Small intestine (tissue), 7 donors: Measurements from ENCODE around the gene CHST7. TPM values are rescaled to one million over a fixed set of nuclear protein-coding genes. Genes with fewer than 3 reads are reported as not detected.

Experiments
- DNase-seq, 2 donors: peaks; one replicate each; pipeline versions ENCODE4 v3.0.0 to v3.0.0-alpha.2; 2013
- FAIRE-seq: peaks from 2 replicates; lab custom pipeline; 2012; peaks lifted over from hg19 to GRCh38; lab: Jason Lieb, UNC
- H3K27ac ChIP-seq, 3 donors: one replicate each; pipeline ENCODE4 v1.5.1; 2013; ENCODE audit warnings: low read length in 2 of 3, mild to moderate bottlenecking in 2 of 3, control low read depth in 1 of 3, inconsistent platforms in 1 of 3, low read depth in 1 of 3, moderate library complexity in 1 of 3
- H3K27me3 ChIP-seq, 3 donors: one replicate each; pipeline ENCODE4 v1.6.1; 2013; ENCODE audit warnings: low read length in 3 of 3, inconsistent platforms in 1 of 3; ENCODE audit not compliant: control insufficient read depth in 3 of 3, insufficient read depth in 3 of 3
- H3K36me3 ChIP-seq, 3 donors: one replicate each; pipeline ENCODE4 v1.6.1; 2013; ENCODE audit warnings: low read length in 3 of 3, inconsistent platforms in 1 of 3, low read depth in 1 of 3, mild to moderate bottlenecking in 1 of 3, moderate library complexity in 1 of 3; ENCODE audit not compliant: control insufficient read depth in 3 of 3, insufficient read depth in 2 of 3
- H3K4me1 ChIP-seq, 3 donors: one replicate each; pipeline ENCODE4 v1.6.1; 2013; ENCODE audit warnings: low read length in 2 of 3, inconsistent platforms in 1 of 3, low read depth in 1 of 3, mild to moderate bottlenecking in 1 of 3, moderate library complexity in 1 of 3; ENCODE audit not compliant: control insufficient read depth in 3 of 3, insufficient read depth in 2 of 3
- H3K4me3 ChIP-seq, 3 donors: one replicate each; pipeline ENCODE4 v1.5.1; 2013; ENCODE audit warnings: low read length in 3 of 3, control low read depth in 1 of 3, inconsistent platforms in 1 of 3, low read depth in 1 of 3, mild to moderate bottlenecking in 1 of 3, moderate library complexity in 1 of 3
- H3K9me3 ChIP-seq, 2 donors: one replicate each; pipeline ENCODE4 v1.6.1; 2013; ENCODE audit warnings: low read depth in 1 of 2, low read length in 1 of 2; ENCODE audit not compliant: control insufficient read depth in 2 of 2, insufficient read depth in 1 of 2
- WGBS, 3 donors: extraction: QIAGEN DNeasy Blood & Tissue Kit; methylation state at CpG; one replicate each; pipeline ENCODE4 v1.1.7; 2013; 5-methylcytosine and 5-hydroxymethylcytosine counted together
- polyA plus RNA-seq, 4 donors: library from polyadenylated mRNA; stranded (reverse) in 3 of 4; unstranded in 1 of 4; fragments of 200-250 nt in 3 of 4; fragments of 120-200 nt in 1 of 4; gene quantifications; one replicate each; pipeline versions ENCODE4 v1.2.1 to v1.2.3, GENCODE V29; 2013
- donor health status: healthy with polysubstance abuse.
- donor health status: control.
- donor health status: control.
- donor health status: Bipolar disorder and iron deficiency.
- donor health status: healthy.

The CHST7 gene
- polyA plus RNA-seq, 4 donors, result 0.54 to 3.8 (median 1.1) TPM; not detected in 1

- H3K9me3 ChIP-seq, result no peaks in the 10 kb centered on the region
- DNase-seq (no peak), FAIRE-seq (no peak)
- H3K4me1 ChIP-seq, result no peaks in the 10 kb centered on the region
- 61 to 80% (median 77%) methylated on average over 6 of the region's 6 CpGs for WGBS, 3 donors
- no peaks in the 10 kb centered on the region for H3K27me3 ChIP-seq
- H3K27ac ChIP-seq, result peak overlapping the region in 1 of 3 donors; percentile 66
- no peak overlapping the region for H3K4me3 ChIP-seq
- no peaks in the 10 kb centered on the region for H3K36me3 ChIP-seq
Observed at GRCh38 chrX:46601283-46601682, 27.7 kb downstream of the CHST7 start.

- 83 to 93% (median 83%) methylated on average over 6 of the region's 6 CpGs for WGBS, 3 donors
- no peaks in the 10 kb centered on the region for H3K36me3 ChIP-seq
- H3K4me1 ChIP-seq, result no peaks in the 10 kb centered on the region
- no peaks in the 10 kb centered on the region for H3K9me3 ChIP-seq
- no peak overlapping the region for H3K4me3 ChIP-seq
- no peaks in the 10 kb centered on the region for H3K27me3 ChIP-seq
- DNase-seq, result no peak
- FAIRE-seq, result no peak
- H3K27ac ChIP-seq, result no peak overlapping the region
Observed at GRCh38 chrX:46602468-46603102, 29.0 kb downstream of the CHST7 start.

- FAIRE-seq (no peak), DNase-seq (no peak)
- 70 to 92% (median 91%) methylated on average over 9 to 11 of the region's 11 CpGs for WGBS, 3 donors
Observed at GRCh38 chrX:46607916-46608315, 34.4 kb downstream of the CHST7 start.

GRCh38 chrX:46610070-46610658 lies 36.6 kb downstream of the CHST7 start:
- Histone ChIP-seq H3K9me3 (no peaks in the 10 kb centered on the region), H3K27ac (no peak overlapping the region), H3K27me3 (no peaks in the 10 kb centered on the region), H3K4me3 (no peak overlapping the region), H3K4me1 (no peaks in the 10 kb centered on the region), H3K36me3 (no peaks in the 10 kb centered on the region)
- 74 to 84% (median 77%) methylated on average over 5 of the region's 5 CpGs for WGBS, 3 donors
- DNase-seq (no peak), FAIRE-seq (no peak)

More at GRCh38 chrX:46607916-46608315, 34.4 kb downstream of the CHST7 start:
- no peaks in the 10 kb centered on the region for H3K27me3 ChIP-seq
- H3K36me3 ChIP-seq, result no peaks in the 10 kb centered on the region
- no peak overlapping the region for H3K4me3 ChIP-seq
- H3K27ac ChIP-seq, result no peak overlapping the region
- H3K9me3 ChIP-seq, result no peaks in the 10 kb centered on the region
- no peaks in the 10 kb centered on the region for H3K4me1 ChIP-seq

GRCh38 chrX:46611658-46612362 lies 38.2 kb downstream of the CHST7 start:
- no peaks in the 10 kb centered on the region for H3K9me3 ChIP-seq
- no peak for DNase-seq
- H3K27me3 ChIP-seq, result no peaks in the 10 kb centered on the region
- no peak overlapping the region for H3K27ac ChIP-seq
- H3K4me1 ChIP-seq, result no peaks in the 10 kb centered on the region
- no peaks in the 10 kb centered on the region for H3K36me3 ChIP-seq
- WGBS, 3 donors, result 79 to 84% (median 81%) methylated on average over 13 of the region's 13 CpGs
- no peak overlapping the region for H3K4me3 ChIP-seq
- FAIRE-seq, result no peak

- no peaks in the 10 kb centered on the region for H3K9me3 ChIP-seq
- no peak overlapping the region for H3K27ac ChIP-seq
- DNase-seq, result no peak
- no peaks in the 10 kb centered on the region for H3K4me1 ChIP-seq
- no peak for FAIRE-seq
- no peaks in the 10 kb centered on the region for H3K27me3 ChIP-seq
- H3K4me3 ChIP-seq, result no peak overlapping the region
- no peaks in the 10 kb centered on the region for H3K36me3 ChIP-seq
Observed at GRCh38 chrX:46617906-46618305, 44.3 kb downstream of the CHST7 start.

- DNase-seq (no peak), FAIRE-seq (no peak)
- Histone ChIP-seq H3K36me3 (no peaks in the 10 kb centered on the region), H3K27ac (no peak overlapping the region), H3K4me3 (no peak overlapping the region), H3K9me3 (no peaks in the 10 kb centered on the region), H3K4me1 (no peaks in the 10 kb centered on the region), H3K27me3 (no peaks in the 10 kb centered on the region)
Observed at GRCh38 chrX:46618947-46619346, 45.4 kb downstream of the CHST7 start.

GRCh38 chrX:46620505-46620904 lies 46.9 kb downstream of the CHST7 start:
- Histone ChIP-seq H3K36me3 (no peaks in the 10 kb centered on the region), H3K27me3 (no peaks in the 10 kb centered on the region), H3K4me3 (no peak overlapping the region), H3K27ac (no peak overlapping the region), H3K4me1 (no peaks in the 10 kb centered on the region), H3K9me3 (no peaks in the 10 kb centered on the region)
- WGBS, 3 donors, result 74 to 92% (median 84%) methylated on average over 4 of the region's 4 CpGs
- FAIRE-seq (no peak), DNase-seq (no peak)
